Measurements from ENCODE around the gene LILRA5.
"Not testable (repeated sequence)": the region's sequence is repeated elsewhere in the genome, so short reads cannot be mapped to it uniquely, and the experiment has no call there.

LILRA5 gene

GRCh38 chr19:54312436-54313377, at the start of gene LILRA5:
Gene LILRA5, minus strand, starts transcription at chr19:54313166. Its CDS starts 147 bp downstream, at chr19:54313019.
- DNase-seq = no peak

GRCh38 chr19:54361680-54362422, 48.9 kb upstream of the LILRA5 start:
- not testable (repeated sequence) for DNase-seq

GRCh38 chr19:54359149-54359820, 46.3 kb upstream of the LILRA5 start:
- not testable (repeated sequence) for DNase-seq

GRCh38 chr19:54357381-54357780, 44.4 kb upstream of the LILRA5 start:
- no peak for DNase-seq

GRCh38 chr19:54356444-54357056, 43.6 kb upstream of the LILRA5 start:
- DNase-seq = no peak

GRCh38 chr19:54355675-54356074, 42.7 kb upstream of the LILRA5 start:
- DNase-seq = no peak

- DNase-seq = no peak
Measured at GRCh38 chr19:54354761-54355160, 41.8 kb upstream of the LILRA5 start.

- DNase-seq = no peak
Measured at GRCh38 chr19:54352546-54352945, 39.6 kb upstream of the LILRA5 start.

- no peak for DNase-seq
Measured at GRCh38 chr19:54352041-54352440, 39.1 kb upstream of the LILRA5 start.

- DNase-seq = no peak
Measured at GRCh38 chr19:54351474-54351873, 38.5 kb upstream of the LILRA5 start.

- no peak for DNase-seq
Measured at GRCh38 chr19:54345938-54346386, 33.0 kb upstream of the LILRA5 start.

GRCh38 chr19:54343868-54344267, 30.9 kb upstream of the LILRA5 start:
- DNase-seq = no peak

- no peak for DNase-seq
Measured at GRCh38 chr19:54341295-54341694, 28.3 kb upstream of the LILRA5 start.

GRCh38 chr19:54339646-54340358, 26.8 kb upstream of the LILRA5 start:
- no peak for DNase-seq

- DNase-seq = no peak
Measured at GRCh38 chr19:54338521-54338920, 25.6 kb upstream of the LILRA5 start.

- no peak for DNase-seq
Measured at GRCh38 chr19:54337858-54338230, 24.9 kb upstream of the LILRA5 start.

- DNase-seq = no peak
Measured at GRCh38 chr19:54336893-54337857, 24.2 kb upstream of the LILRA5 start.

- DNase-seq = no peak
Measured at GRCh38 chr19:54335979-54336892, 23.3 kb upstream of the LILRA5 start.

- no peak for DNase-seq
Measured at GRCh38 chr19:54335164-54335563, 22.2 kb upstream of the LILRA5 start.
